AG09319 (cell line): Measurements from ENCODE around the gene HERC2.

Experiments
- DNase-seq: peaks from one replicate; pipeline ENCODE4 v3.0.0-alpha.2; 2010; ENCODE audit warnings: low read depth; ENCODE audit errors: extremely low read depth
- CTCF ChIP-seq: IDR thresholded peaks from 2 replicates; pipeline ENCODE4 v1.5.1; 2011; ENCODE audit warnings: low read depth, mild to moderate bottlenecking, inconsistent platforms, low read length, moderate library complexity

The HERC2 gene

GRCh38 chr15:28118531-28118930 lies 203.4 kb downstream of the HERC2 start:
- TF ChIP-seq CTCF = no peak
- no peak for DNase-seq

GRCh38 chr15:28118083-28118482 lies 203.9 kb downstream of the HERC2 start:
- no peak for TF ChIP-seq CTCF
- no peak for DNase-seq

GRCh38 chr15:28117432-28117990 lies 204.5 kb downstream of the HERC2 start:
- TF ChIP-seq CTCF = no peak
- no peak for DNase-seq

- no peak for TF ChIP-seq CTCF
- no peak for DNase-seq
Measured at GRCh38 chr15:28116521-28117431, 205.2 kb downstream of the HERC2 start.

- no peak for DNase-seq
- no peak for TF ChIP-seq CTCF
Measured at GRCh38 chr15:28115871-28116270, 206.1 kb downstream of the HERC2 start.

- DNase-seq = no peak
- TF ChIP-seq CTCF = no peak
Measured at GRCh38 chr15:28114721-28115622, 207.0 kb downstream of the HERC2 start.
